ENCODE measurements around the gene CACNB2. TPM values are rescaled to one million over a fixed set of nuclear protein-coding genes. Genes with fewer than 3 reads are reported as not detected.

Gene CACNB2
- polyA plus RNA-seq, 1 of the 3 experiments (the other 2 are of a cell fraction), result 0.74 TPM

DNA sequence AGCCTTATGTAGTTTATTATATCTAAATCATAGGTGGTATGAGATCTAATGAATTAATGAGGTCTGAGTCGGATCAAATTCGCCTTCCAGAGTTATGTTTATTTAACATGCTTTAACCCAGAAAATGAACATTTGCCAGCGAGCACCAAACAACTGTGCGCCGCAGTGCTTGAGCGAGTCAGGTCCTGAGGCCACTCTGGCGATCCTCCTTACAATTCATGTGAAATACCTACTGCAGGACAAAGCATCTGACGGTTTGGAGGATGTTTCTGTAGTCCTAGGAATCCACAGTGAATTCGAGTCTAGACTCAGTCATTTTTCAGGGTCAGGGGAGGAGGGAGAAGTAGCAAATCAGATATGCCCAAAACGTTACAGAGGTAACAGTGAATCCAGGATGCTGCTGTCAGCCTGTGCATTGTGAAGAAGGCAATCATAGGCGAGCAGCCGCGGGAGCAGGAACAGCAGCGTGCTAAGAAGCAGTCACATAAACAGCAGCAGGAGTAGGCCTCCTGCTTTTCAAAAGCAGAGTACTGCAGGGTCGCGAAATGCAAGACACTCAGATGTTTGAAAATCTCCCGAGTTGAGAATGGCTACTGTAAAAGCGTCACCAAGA is 120.2 kb downstream of the CACNB2 start:
- CTCF ChIA-PET, result no interaction called here

DNA sequence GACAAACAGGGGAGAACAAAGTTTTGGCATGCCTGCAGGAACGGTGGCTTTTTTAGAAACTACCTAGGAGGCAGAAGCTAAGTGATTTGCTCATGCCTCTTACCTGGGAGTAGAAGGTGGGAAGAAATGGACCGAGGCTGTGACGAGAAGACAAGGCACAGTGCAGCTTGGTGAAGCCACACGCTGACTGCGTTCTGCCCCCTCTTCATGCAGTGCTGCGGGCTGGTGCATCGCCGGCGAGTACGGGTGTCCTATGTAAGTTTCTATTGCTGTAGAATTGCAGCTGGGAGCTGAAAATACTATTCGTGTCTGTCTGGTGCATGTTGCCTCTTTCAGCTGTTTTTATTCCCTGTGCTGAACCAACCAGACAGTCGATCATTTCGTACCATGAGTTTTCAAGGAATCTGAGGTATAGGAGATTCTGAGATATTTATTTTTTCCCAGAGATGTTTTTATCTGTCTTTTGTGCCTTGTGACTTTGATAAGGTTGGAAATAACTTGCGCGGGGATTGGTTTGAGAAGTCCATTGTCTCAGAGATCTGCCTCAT is 120.9 kb downstream of the CACNB2 start:
- CTCF ChIA-PET, result no interaction called here
- Histone ChIP-seq H2AFZ (ENCODE audit: low read depth) (no peak overlapping the region), H3K4me2 (no peak overlapping the region)

More for the DNA sequence above, 120.2 kb downstream of the CACNB2 start:
- Histone ChIP-seq H3K79me2 (ENCODE audit: insufficient read depth) (no peaks in the 10 kb centered on the region), H4K20me1 (ENCODE audit: insufficient read depth) (no peaks in the 10 kb centered on the region), H3F3A (replicated peaks; ENCODE audit: insufficient read depth) (no peaks in the 10 kb centered on the region), H3K9me2 (no peaks in the 10 kb centered on the region), H3K27ac (ENCODE audit: low read depth in 2 of 2, low read length in 1 of 2) (no peak overlapping the region), H2AFZ (ENCODE audit: low read depth) (no peak overlapping the region), H3K4me3 (ENCODE audit: low read depth in 2 of 2, low read length in 1 of 2) (no peak overlapping the region), H3K27me3 (ENCODE audit: insufficient read depth) (no peaks in the 10 kb centered on the region), H3K4me1 (ENCODE audit: control insufficient read depth in 1 of 2, insufficient read depth in 2 of 2, low read depth in 1 of 2, low read length in 1 of 2) (no peaks in the 10 kb centered on the region), H3K9me3 (no peaks in the 10 kb centered on the region), H3K9ac (no peak overlapping the region), H3K4me2 (no peak overlapping the region), H3K36me3 (replicated peaks in 1 of 2; ENCODE audit: control insufficient read depth in 1 of 2, insufficient read depth in 2 of 2, low read length in 1 of 2) (no peaks in the 10 kb centered on the region)
- WGBS (ENCODE audit: low lambda C conversion rate), result 68% methylated on average over 18 of the region's 18 CpGs
- POLR2A ChIA-PET, result no interaction called here
- no peak for DNase-seq
- TF ChIP-seq TCF12 (IDR thresholded peaks at IDR 0.05), result no peak
- no peak for TF ChIP-seq RAD21 (IDR thresholded peaks at IDR 0.05; ENCODE audit: low read length)
- no peak for TF ChIP-seq MXI1 (IDR thresholded peaks at IDR 0.05; ENCODE audit: low read depth, low read length)

More for the DNA sequence above, 120.9 kb downstream of the CACNB2 start:
- 71% methylated on average over 15 of the region's 15 CpGs for WGBS (ENCODE audit: low lambda C conversion rate)
- DNase-seq, result no peak
- no peak overlapping the region for H3K27ac ChIP-seq (ENCODE audit: low read depth in 2 of 2, low read length in 1 of 2)
- H3K4me1 ChIP-seq (ENCODE audit: control insufficient read depth in 1 of 2, insufficient read depth in 2 of 2, low read depth in 1 of 2, low read length in 1 of 2), result no peaks in the 10 kb centered on the region
- no peaks in the 10 kb centered on the region for H3K79me2 ChIP-seq (ENCODE audit: insufficient read depth)
- H3K4me3 ChIP-seq (ENCODE audit: low read depth in 2 of 2, low read length in 1 of 2), result no peak overlapping the region
- H3F3A ChIP-seq (replicated peaks; ENCODE audit: insufficient read depth), result no peaks in the 10 kb centered on the region
- H4K20me1 ChIP-seq (ENCODE audit: insufficient read depth), result no peaks in the 10 kb centered on the region
- H3K27me3 ChIP-seq (ENCODE audit: insufficient read depth), result no peaks in the 10 kb centered on the region
- no peaks in the 10 kb centered on the region for H3K9me2 ChIP-seq
- H3K36me3 ChIP-seq (replicated peaks in 1 of 2; ENCODE audit: control insufficient read depth in 1 of 2, insufficient read depth in 2 of 2, low read length in 1 of 2), result no peaks in the 10 kb centered on the region
- no peak for TF ChIP-seq ELF1 (IDR thresholded peaks at IDR 0.05)
- no peak for TF ChIP-seq FOXJ3 (CRISPR knock-in tag; IDR thresholded peaks at IDR 0.05)
- TF ChIP-seq TEAD4 (IDR thresholded peaks at IDR 0.05; ENCODE audit: borderline replicate concordance, insufficient read depth), result no peak
- no peak for TF ChIP-seq RCOR1 (IDR thresholded peaks at IDR 0.05; ENCODE audit: low read length)
- TF ChIP-seq, protein P1, sequence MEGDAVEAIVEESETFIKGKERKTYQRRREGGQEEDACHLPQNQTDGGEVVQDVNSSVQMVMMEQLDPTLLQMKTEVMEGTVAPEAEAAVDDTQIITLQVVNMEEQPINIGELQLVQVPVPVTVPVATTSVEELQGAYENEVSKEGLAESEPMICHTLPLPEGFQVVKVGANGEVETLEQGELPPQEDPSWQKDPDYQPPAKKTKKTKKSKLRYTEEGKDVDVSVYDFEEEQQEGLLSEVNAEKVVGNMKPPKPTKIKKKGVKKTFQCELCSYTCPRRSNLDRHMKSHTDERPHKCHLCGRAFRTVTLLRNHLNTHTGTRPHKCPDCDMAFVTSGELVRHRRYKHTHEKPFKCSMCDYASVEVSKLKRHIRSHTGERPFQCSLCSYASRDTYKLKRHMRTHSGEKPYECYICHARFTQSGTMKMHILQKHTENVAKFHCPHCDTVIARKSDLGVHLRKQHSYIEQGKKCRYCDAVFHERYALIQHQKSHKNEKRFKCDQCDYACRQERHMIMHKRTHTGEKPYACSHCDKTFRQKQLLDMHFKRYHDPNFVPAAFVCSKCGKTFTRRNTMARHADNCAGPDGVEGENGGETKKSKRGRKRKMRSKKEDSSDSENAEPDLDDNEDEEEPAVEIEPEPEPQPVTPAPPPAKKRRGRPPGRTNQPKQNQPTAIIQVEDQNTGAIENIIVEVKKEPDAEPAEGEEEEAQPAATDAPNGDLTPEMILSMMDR (IDR thresholded peaks at IDR 0.05), result no peak
- TF ChIP-seq RAD21 (IDR thresholded peaks at IDR 0.05; ENCODE audit: low read length), result no peak
- TF ChIP-seq GABPA (IDR thresholded peaks at IDR 0.05; ENCODE audit: low read depth), result no peak
- TF ChIP-seq RFX5 (IDR thresholded peaks at IDR 0.05; ENCODE audit: low read length), result no peak
- no peak for TF ChIP-seq NRF1 (IDR thresholded peaks at IDR 0.05; ENCODE audit: low read depth, low read length)
- TF ChIP-seq, protein P2, sequence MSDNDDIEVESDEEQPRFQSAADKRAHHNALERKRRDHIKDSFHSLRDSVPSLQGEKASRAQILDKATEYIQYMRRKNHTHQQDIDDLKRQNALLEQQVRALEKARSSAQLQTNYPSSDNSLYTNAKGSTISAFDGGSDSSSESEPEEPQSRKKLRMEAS (IDR thresholded peaks at IDR 0.05; ENCODE audit: low read depth), result no peak
- no peak for TF ChIP-seq FOXM1 (IDR thresholded peaks at IDR 0.05; ENCODE audit: low read depth)
- no peak for TF ChIP-seq JUND (IDR thresholded peaks at IDR 0.05)
- POLR2A ChIA-PET, result no interaction called here
- H3K9me3 ChIP-seq, result no peaks in the 10 kb centered on the region
- no peak overlapping the region for H3K9ac ChIP-seq
